ENCODE measurements around the gene PSMD2. TPM values are rescaled to one million over a fixed set of nuclear protein-coding genes. Genes with fewer than 3 reads are reported as not detected.

PSMD2 gene
- total RNA-seq, 1 experiment from 2014 or later = 536 TPM

DNA sequence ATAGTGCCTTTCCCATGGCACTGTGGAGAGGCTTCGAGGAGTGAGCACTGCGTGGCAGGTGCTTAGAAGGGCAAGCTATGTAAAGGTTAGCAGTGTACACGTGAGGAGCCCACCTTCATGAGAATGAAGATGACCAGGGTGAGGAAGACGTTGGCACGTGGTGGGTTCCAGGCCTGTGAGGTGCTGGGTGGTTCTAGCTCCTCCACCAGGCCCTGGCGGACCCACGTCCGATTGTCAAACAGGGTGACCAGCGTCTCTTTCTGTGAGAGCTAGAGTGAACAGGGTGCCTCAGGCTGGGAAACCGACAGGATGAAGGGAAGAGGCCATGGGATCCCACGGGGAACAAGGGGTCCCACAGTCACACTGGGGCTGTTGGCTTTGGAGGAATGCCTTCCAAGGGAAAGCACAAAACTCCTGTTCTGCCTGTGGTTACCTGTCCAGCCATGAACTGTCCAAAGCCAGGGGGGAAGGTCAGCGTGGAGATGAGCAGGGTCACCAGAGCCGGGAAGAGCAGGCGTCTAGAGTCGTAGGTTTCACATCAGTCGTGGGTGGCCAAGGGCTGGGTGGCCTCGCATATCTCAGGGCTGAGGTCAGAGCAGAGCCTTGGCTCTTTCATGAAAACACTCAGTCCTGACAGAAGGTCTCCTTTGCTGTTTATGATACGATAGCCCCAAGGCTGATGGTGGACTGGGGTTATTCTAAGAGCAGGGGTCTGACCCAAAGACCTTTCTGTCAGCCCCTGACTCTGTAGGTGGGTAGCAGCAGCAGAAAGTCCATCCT is 56.4 kb downstream of the PSMD2 start:
- intact Hi-C loops (cut with micrococcal nuclease; ENCODE audit: unreplicated experiment) (no loop called here), in situ Hi-C loops (cut with HindIII; ENCODE audit: low pct_unique_long_range_greater_than_20kb, low sequenced_read_pairs) (no loop called here)
- ChIA-PET CTCF (interaction anchor here (1.2 kb wide), 1 partner anchor 158 kb away, joined by 3 read pairs; no protein-coding TSS in a partner anchor), POLR2A (interaction anchor here (0.6 kb wide), 1 partner anchor 36 kb away, joined by 3 read pairs; no protein-coding TSS in a partner anchor)
- Histone ChIP-seq H3K4me3 (ENCODE audit: low read depth in 2 of 2, low read length in 2 of 2) (no peak overlapping the region), H3K36me3 (ENCODE audit: control insufficient read depth, insufficient read depth, low read length) (no peaks in the 10 kb centered on the region; the same call in 1 of the 2 replicates), H3K9me3 (ENCODE audit: control insufficient read depth, insufficient read depth, low read depth, low read length) (no peaks in the 10 kb centered on the region), H3K27me3 (ENCODE audit: control insufficient read depth, insufficient read depth, low read length) (no peaks in the 10 kb centered on the region), H3K4me1 (ENCODE audit: control insufficient read depth, insufficient read depth, low read length) (peaks cover 2% of the 10 kb centered on the region), H3K27ac (ENCODE audit: low read length) (no peak overlapping the region)
- no TSS peak for BruUV-seq (replicated peaks)
- no peak for DNase-seq (ENCODE audit: low read depth, low spot score)
- no peak for ATAC-seq
- TF ChIP-seq, protein P1, sequence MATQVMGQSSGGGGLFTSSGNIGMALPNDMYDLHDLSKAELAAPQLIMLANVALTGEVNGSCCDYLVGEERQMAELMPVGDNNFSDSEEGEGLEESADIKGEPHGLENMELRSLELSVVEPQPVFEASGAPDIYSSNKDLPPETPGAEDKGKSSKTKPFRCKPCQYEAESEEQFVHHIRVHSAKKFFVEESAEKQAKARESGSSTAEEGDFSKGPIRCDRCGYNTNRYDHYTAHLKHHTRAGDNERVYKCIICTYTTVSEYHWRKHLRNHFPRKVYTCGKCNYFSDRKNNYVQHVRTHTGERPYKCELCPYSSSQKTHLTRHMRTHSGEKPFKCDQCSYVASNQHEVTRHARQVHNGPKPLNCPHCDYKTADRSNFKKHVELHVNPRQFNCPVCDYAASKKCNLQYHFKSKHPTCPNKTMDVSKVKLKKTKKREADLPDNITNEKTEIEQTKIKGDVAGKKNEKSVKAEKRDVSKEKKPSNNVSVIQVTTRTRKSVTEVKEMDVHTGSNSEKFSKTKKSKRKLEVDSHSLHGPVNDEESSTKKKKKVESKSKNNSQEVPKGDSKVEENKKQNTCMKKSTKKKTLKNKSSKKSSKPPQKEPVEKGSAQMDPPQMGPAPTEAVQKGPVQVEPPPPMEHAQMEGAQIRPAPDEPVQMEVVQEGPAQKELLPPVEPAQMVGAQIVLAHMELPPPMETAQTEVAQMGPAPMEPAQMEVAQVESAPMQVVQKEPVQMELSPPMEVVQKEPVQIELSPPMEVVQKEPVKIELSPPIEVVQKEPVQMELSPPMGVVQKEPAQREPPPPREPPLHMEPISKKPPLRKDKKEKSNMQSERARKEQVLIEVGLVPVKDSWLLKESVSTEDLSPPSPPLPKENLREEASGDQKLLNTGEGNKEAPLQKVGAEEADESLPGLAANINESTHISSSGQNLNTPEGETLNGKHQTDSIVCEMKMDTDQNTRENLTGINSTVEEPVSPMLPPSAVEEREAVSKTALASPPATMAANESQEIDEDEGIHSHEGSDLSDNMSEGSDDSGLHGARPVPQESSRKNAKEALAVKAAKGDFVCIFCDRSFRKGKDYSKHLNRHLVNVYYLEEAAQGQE (IDR thresholded peaks at IDR 0.05; ENCODE audit: insufficient read depth in 1 of 2, low read depth in 2 of 2, low read length in 1 of 2) = no peak
- no peak for TF ChIP-seq POLR2AphosphoS5 (IDR thresholded peaks at IDR 0.05; ENCODE audit: low read depth, low read length)
- TF ChIP-seq TCF7L2 (IDR thresholded peaks at IDR 0.05; ENCODE audit: low read depth, low read length) = no peak
- no peak for TF ChIP-seq SIN3A (IDR thresholded peaks at IDR 0.05; ENCODE audit: borderline replicate concordance, insufficient read depth, low read depth, low read length)
- TF ChIP-seq, protein P2, sequence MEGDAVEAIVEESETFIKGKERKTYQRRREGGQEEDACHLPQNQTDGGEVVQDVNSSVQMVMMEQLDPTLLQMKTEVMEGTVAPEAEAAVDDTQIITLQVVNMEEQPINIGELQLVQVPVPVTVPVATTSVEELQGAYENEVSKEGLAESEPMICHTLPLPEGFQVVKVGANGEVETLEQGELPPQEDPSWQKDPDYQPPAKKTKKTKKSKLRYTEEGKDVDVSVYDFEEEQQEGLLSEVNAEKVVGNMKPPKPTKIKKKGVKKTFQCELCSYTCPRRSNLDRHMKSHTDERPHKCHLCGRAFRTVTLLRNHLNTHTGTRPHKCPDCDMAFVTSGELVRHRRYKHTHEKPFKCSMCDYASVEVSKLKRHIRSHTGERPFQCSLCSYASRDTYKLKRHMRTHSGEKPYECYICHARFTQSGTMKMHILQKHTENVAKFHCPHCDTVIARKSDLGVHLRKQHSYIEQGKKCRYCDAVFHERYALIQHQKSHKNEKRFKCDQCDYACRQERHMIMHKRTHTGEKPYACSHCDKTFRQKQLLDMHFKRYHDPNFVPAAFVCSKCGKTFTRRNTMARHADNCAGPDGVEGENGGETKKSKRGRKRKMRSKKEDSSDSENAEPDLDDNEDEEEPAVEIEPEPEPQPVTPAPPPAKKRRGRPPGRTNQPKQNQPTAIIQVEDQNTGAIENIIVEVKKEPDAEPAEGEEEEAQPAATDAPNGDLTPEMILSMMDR (IDR thresholded peaks at IDR 0.05) = no peak

DNA sequence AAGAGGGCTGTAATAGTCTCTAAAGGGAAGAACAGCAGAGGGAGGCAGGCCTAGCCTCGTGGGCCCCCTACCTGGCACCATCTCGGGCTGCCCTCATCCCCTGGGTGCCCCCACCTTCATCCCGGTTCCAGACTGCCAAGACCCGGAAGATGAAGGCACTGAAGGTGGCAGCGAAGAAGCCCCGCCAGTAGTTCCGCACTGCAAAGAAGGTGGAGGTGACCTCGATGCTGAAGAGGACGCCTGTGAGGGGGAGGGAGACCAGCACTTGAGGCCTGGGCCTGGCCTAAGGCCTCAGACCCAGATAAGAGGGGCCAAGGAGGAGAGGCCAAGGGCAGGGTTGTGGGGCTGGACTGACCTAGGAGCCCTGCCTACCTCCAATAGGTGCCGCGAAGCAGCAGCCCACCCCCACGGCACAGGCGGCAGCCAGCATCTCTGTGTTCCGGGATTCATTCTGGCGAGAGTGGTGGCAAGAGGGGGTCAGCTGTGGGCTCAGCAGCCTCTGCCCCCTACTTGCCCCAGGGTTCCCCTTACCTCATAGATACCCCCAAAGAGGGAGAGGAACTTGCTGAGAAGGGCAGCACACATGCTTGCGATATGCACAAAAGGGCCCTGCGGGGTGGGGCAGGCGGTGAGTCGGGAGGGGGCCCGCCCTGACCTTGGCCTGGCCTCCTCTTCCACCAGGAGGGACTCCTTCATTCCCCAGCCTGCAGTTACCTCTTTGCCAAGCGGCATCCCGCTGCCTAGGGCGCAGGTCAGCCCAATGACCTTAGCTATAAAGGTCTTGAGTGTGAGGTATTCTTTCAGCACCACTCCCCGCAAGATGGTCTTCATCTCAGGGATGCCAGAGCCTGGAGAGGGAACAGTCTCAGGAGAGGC is 58.4 kb downstream of the PSMD2 start:
- no peaks in the 10 kb centered on the region for H3K27me3 ChIP-seq (ENCODE audit: control insufficient read depth, insufficient read depth, low read length)
- no peak for DNase-seq (ENCODE audit: low read depth, low spot score)
- CTCF ChIA-PET = no interaction called here
- TF ChIP-seq, protein P2 (IDR thresholded peaks at IDR 0.05) = no peak
- TF ChIP-seq SIN3A (IDR thresholded peaks at IDR 0.05; ENCODE audit: borderline replicate concordance, insufficient read depth, low read depth, low read length) = no peak
- no peak for TF ChIP-seq POLR2AphosphoS5 (IDR thresholded peaks at IDR 0.05; ENCODE audit: low read depth, low read length)
- BruUV-seq (replicated peaks) = no TSS peak
- no peaks in the 10 kb centered on the region for H3K9me3 ChIP-seq (ENCODE audit: control insufficient read depth, insufficient read depth, low read depth, low read length)
- POLR2A ChIA-PET = no interaction called here
- ATAC-seq = no peak
- intact Hi-C loops (cut with micrococcal nuclease; ENCODE audit: unreplicated experiment) = no loop called here
- peaks cover 6% of the 10 kb centered on the region for H3K4me1 ChIP-seq (ENCODE audit: control insufficient read depth, insufficient read depth, low read length)
- H3K36me3 ChIP-seq (ENCODE audit: control insufficient read depth, insufficient read depth, low read length) = no peaks in the 10 kb centered on the region; the same call in 1 of the 2 replicates
- no peak overlapping the region for H3K27ac ChIP-seq (ENCODE audit: low read length)
- in situ Hi-C loops (cut with HindIII; ENCODE audit: low pct_unique_long_range_greater_than_20kb, low sequenced_read_pairs) = no loop called here
- H3K4me3 ChIP-seq (ENCODE audit: low read depth in 2 of 2, low read length in 2 of 2) = no peak overlapping the region

Data from Panc1 (cell line).